Measurements from ENCODE around the gene IMMP2L.

IMMP2L gene

DNA sequence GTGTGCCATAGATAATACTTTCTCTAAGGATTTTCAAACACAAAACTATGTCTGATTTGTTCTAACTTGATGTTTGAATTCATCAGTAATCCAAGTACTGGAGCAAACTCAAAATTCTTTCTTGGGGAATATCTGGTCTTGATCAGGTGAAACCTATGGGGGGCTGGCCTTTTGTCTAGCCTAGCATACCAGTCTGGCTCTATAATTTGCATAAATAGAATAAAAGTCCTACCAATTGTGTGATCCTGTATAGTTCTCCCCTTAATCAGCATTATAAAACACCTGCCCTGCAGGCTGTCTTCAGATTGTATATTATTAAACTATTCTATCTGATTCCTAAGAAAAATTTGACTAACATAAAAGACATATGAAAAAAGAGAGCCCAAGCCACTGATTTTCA is 705.2 kb downstream of the IMMP2L start:
- no peak for DNase-seq (ENCODE audit: low spot score)

- DNase-seq (ENCODE audit: low spot score), result no peak
These were observed 705.6 kb downstream of the IMMP2L start for GRCh38 chr7:110856704-110857103.

GRCh38 chr7:110854651-110855050 is 707.6 kb downstream of the IMMP2L start:
- peak; percentile 2 for DNase-seq (ENCODE audit: low spot score)

DNA sequence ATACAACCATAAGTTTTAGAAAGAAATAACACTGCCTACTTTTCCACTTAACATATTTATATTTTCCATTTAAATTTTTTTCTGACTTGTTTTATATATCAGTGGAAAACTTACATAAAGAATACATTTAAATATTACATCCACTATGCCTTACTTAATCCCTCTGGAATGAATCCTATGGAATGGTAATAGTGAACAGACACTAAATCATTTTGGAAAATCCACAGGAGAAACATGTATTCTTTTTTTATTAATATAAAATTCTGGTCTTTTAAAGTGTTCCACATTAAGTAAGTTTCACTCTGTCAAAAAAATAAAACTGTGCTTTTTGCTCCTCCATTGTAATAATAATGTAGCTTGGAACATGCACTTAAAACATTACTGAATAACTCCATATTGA is 708.1 kb downstream of the IMMP2L start:
- no peak for DNase-seq (ENCODE audit: low spot score)

DNA sequence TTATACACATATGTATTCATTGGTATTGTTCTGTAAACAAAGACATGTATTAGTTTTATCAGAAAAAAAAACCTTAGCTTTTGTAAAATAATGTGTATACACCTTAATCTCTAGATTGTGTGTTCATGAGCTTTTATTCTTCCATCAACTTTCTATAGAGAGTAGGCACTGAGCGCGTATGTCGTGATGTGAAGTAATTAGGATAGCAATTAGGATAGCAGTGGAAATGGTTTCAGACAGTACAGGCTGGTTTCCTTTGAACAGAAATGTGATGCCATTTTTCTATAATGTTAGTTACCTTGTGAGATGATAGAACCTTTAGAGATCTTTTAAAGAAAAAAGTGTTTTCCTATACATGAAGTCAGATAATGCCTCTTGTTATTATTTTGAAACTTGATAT is 709.0 kb downstream of the IMMP2L start:
- DNase-seq (ENCODE audit: low spot score), result no peak

DNA sequence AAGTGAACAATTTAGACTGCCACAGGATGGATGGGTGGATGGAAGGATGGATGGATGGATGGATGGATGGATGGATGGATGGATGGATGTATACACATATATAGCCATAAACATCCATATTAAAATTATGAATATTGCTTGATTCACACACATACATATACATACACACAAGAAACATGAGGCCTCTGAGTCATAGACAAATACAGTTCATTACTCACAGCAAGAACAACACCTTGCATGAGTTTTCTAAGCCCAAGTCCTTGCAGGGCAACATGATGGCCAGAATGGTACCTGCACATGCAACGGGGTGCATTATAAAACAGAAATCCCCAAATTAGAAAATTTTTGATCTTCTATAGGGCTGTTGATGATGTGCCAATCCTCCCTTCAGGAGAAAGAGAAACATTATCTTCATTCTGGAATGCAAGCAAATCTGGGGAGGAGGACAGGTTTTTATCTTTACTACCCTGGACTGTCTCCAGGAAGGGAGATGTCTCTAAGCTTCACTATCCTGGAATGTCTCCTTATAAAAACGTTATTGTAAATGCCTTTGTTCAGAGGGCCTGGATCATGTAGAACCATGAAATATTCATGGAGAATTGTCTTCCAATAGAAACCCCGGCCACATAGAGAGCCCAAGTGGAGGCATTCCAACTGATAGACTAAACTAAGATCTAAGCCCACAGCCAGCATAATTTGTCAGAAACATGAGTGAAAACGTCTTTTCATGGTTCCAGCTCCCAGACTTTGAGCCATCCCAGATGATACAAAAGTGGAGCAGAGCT is 709.9 kb downstream of the IMMP2L start:
- no peak for DNase-seq (ENCODE audit: low spot score)

- no peak for DNase-seq (ENCODE audit: low spot score)
These were observed 712.1 kb downstream of the IMMP2L start for GRCh38 chr7:110850224-110850623.

GRCh38 chr7:110842796-110843195 is 719.5 kb downstream of the IMMP2L start:
- DNase-seq (ENCODE audit: low spot score), result no peak

- DNase-seq (ENCODE audit: low spot score), result no peak
These were observed 720.3 kb downstream of the IMMP2L start for GRCh38 chr7:110841840-110842545.

DNA sequence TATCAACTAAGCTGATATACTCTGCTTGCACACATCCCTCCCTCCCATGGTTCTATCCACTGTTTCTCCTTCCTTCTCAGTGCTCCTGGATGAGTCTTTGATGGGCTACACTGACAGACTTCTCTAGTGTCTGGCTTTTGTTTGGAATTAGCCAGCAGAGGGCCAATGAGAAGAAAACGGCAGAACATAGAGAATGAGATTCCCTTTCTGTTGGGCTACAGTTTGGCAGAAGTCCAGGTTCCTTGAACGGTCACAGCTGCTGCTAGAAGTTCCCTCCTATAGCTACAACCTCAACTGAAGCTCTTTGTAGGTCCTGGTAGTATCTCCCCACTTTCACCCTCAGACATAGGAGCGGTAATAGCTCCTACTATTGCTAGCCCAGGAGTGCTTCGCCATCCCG is 722.4 kb downstream of the IMMP2L start:
- peak; percentile 4 for DNase-seq (ENCODE audit: low spot score)

DNA sequence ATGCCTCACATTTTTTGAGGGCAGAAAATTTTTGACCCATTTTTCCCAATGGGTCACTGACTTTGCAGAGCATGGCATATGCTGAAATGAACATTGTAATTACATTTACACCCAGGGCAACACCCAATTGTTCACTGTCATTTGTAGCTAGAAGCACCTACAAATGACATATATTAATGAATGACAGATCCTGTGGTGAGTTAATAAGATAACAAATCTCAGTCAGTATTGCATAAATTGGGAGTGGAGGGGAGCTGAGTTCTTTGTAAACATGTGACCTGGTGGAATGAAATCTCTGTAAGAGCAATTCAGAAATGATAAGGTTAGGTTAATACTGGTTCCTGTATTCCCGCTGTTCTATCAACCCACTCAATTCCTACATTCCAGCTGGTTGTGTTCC is 726.4 kb downstream of the IMMP2L start:
- DNase-seq (ENCODE audit: low spot score), result no peak

- DNase-seq (ENCODE audit: low spot score), result no peak
These were observed 727.1 kb downstream of the IMMP2L start for GRCh38 chr7:110835218-110835617.

DNA sequence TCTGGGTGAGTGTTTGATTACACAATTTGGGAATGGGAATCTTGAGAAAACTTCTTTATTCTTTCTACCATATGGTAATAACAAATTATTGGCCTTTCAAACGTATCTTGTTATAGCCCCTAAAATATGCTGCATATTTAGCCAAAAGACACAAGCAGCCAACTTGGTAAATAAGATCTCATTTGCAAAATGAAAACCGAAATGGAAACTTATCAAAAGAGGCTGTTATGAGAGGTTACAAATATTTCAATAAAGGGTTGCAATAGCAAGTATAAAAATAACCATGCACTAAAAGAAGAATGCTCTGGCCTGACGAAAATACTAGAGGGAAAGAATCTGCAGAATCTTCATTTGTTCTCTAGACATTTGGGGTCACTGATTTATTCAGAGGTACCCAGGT is 730.9 kb downstream of the IMMP2L start:
- DNase-seq (ENCODE audit: low spot score), result no peak

DNA sequence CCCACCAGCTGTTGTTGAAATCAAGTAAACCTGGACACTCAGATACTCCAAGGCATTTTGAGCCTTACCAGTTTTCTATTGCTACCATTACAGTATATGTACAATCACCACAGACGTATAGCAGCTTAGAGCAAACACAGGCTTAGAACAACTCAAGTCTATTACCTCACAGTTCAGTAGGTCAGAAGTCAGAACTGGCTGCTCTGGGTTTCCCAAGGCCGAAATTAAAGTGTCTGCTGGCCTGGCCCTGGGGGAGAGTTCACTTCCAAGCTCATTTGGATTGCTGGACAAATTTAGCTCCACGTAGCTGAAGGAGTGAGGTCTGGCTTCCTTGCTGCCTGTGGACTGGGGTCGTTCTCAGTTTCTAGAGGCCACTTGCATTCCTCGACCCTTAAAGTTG is 731.5 kb downstream of the IMMP2L start:
- DNase-seq (ENCODE audit: low spot score), result no peak

- no peak for DNase-seq (ENCODE audit: low spot score)
These were observed 734.4 kb downstream of the IMMP2L start for GRCh38 chr7:110827936-110828335.

- no peak for DNase-seq (ENCODE audit: low spot score)
These were observed 734.9 kb downstream of the IMMP2L start for GRCh38 chr7:110827287-110827855.

GRCh38 chr7:110813986-110814385 is 748.3 kb downstream of the IMMP2L start:
- no peak for DNase-seq (ENCODE audit: low spot score)

- DNase-seq (ENCODE audit: low spot score), result no peak
These were observed 752.5 kb downstream of the IMMP2L start for GRCh38 chr7:110809832-110810231.

DNA sequence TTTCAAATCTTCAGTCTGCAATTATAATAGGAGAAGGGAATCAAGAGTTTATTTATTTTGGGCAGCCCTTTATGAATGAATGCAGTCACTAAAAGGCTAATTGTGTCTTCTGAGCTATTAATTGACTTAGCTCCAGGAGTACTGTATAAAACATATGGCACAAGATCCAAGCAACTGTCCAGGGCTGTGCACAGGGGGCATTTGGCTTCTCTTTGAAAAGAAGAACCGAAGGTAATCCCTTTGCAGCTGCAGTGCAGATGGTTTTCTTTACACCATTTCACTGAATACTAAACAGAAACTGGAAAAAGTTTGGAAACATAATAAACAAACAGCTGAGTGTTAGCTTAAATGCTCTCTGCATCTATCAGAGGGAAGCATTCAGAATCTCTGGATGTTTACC is 753.9 kb downstream of the IMMP2L start:
- DNase-seq (ENCODE audit: low spot score), result no peak

- no peak for DNase-seq (ENCODE audit: low spot score)
These were observed 757.8 kb downstream of the IMMP2L start for GRCh38 chr7:110804501-110804900.

DNA sequence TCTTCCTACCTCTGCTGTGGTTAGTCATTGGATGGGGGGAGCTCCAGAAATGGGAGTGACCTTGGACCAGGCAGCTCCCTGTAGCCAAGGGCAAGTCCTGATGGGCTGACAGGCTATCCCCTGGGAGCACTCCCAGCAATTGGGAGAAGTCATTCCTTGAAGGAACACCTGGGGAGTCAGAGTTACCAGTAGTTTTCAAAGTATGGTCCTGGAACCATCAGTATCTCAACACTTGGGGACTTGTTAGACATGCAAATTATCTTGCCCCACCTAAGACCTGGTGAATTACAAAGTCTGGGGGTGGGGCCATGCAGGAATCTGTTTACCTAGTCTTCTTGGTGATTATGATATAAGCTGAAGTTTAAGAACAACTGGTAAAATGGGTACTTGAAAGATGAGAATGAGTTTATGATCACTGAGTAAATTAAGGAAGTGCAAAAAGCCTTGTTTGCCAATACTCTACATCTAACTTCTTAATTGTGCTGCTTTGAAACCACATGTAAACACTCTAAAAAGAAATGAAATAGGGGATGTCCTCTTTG is 758.6 kb downstream of the IMMP2L start:
- no peak for DNase-seq (ENCODE audit: low spot score)

DNA sequence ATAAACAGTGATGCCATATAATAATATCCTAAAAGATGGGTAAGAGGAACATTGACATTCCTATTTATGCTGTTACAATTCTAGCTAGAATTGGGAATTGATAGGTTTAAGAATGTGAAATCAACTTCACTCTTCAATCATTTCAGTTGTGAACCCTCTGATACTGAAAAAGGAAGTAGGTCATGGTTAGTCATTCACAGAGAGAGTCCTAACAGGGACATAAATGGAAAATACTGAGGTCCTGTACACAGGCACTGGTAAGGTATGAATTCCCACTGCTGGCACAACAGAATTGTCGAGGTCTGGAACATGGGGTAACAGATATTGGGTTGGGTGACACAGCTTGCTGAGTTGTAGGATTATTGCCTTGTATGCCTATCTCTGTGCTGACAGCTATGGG is 760.8 kb downstream of the IMMP2L start:
- DNase-seq (ENCODE audit: low spot score), result no peak

GRCh38 chr7:110800984-110801383 is 761.3 kb downstream of the IMMP2L start:
- DNase-seq (ENCODE audit: low spot score), result no peak
